Liver (tissue), 3 donors: ENCODE data around the gene CD55.
"Not testable (repeated sequence)": the region's sequence is repeated elsewhere in the genome, so short reads cannot be mapped to it uniquely, and the experiment has no call there.

Source experiments
- CTCF ChIP-seq: fragments of 150-350 bp; IDR thresholded peaks from 2 replicates; pipeline ENCODE4 v1.5.1; 2017; ENCODE audit warnings: improper control_type of control experiment, low read depth, low read length; ENCODE audit not compliant: missing input control
- EGR1 ChIP-seq, 2 donors: IDR thresholded peaks; 2 replicates each; pipeline ENCODE4 v1.6.1; 2016 to 2018; ENCODE audit warnings: antibody characterized with exemption in 2 of 2, low read depth in 2 of 2
- GABPA ChIP-seq, 2 donors: IDR thresholded peaks in 1 of 2; conservative IDR thresholded peaks in 1 of 2; 2 replicates each; pipeline ENCODE4 v1.6.1; 2016; ENCODE audit warnings: antibody characterized with exemption in 2 of 2, mild to moderate bottlenecking in 1 of 2, moderate library complexity in 1 of 2
- HNF4A ChIP-seq, 2 donors: conservative IDR thresholded peaks; 2 replicates each; pipeline ENCODE4 v1.6.1; 2016; ENCODE audit warnings: antibody characterized with exemption in 2 of 2, mild to moderate bottlenecking in 2 of 2
- HNF4G ChIP-seq: IDR thresholded peaks from 2 replicates; pipeline ENCODE4 v1.6.1; 2016; ENCODE audit warnings: antibody characterized with exemption
- JUND ChIP-seq, 2 donors: IDR thresholded peaks; 2 replicates each; pipeline ENCODE4 v1.6.1; 2016; ENCODE audit warnings: antibody characterized with exemption in 2 of 2
- RAD21 ChIP-seq, 2 donors: IDR thresholded peaks; 2 replicates each; pipeline ENCODE4 v1.6.1; 2016; ENCODE audit warnings: antibody characterized with exemption in 2 of 2, mild to moderate bottlenecking in 2 of 2
- REST ChIP-seq: IDR thresholded peaks from 2 replicates; pipeline ENCODE4 v1.6.1; 2016; ENCODE audit warnings: antibody characterized with exemption, mild to moderate bottlenecking
- RXRA ChIP-seq, 2 donors: IDR thresholded peaks; 2 replicates each; pipeline ENCODE4 v1.6.1; 2017 to 2018; ENCODE audit warnings: antibody characterized with exemption in 2 of 2, mild to moderate bottlenecking in 1 of 2
- SP1 ChIP-seq: IDR thresholded peaks from 2 replicates; pipeline ENCODE4 v1.6.1; 2018; ENCODE audit warnings: antibody characterized with exemption, mild to moderate bottlenecking
- TAF1 ChIP-seq: conservative IDR thresholded peaks from 2 replicates; pipeline ENCODE4 v1.6.1; 2016; ENCODE audit warnings: antibody characterized with exemption, mild to moderate bottlenecking
- YY1 ChIP-seq: IDR thresholded peaks from 2 replicates; pipeline ENCODE4 v1.6.1; 2016; ENCODE audit warnings: antibody characterized with exemption, mild to moderate bottlenecking
- ZBTB33 ChIP-seq: IDR thresholded peaks from 2 replicates; pipeline ENCODE4 v1.6.1; 2016; ENCODE audit warnings: antibody characterized with exemption
- donor health status: healthy.
- donor health status: healthy.

- not testable (repeated sequence) for TF ChIP-seq RAD21 (IDR thresholded peaks at IDR 0.05); CTCF; HNF4A (conservative IDR thresholded peaks at IDR 0.05); YY1; REST; SP1; EGR1 (IDR thresholded peaks at IDR 0.05; ENCODE audit: low read depth in 2 of 2); RXRA (IDR thresholded peaks at IDR 0.05); GABPA (IDR thresholded peaks at IDR 0.05 in 1 of 2, conservative IDR thresholded peaks at IDR 0.05 in 1 of 2); HNF4G; TAF1; ZBTB33; JUND (IDR thresholded peaks at IDR 0.05)
These were observed 1.4 kb upstream of the CD55 start for GRCh38 chr1:207320105-207320504.
